ENCODE results near the gene BCCIP. TPM values are rescaled to one million over a fixed set of nuclear protein-coding genes. Genes with fewer than 3 reads are reported as not detected.

Gene BCCIP
- polyA plus RNA-seq, 1 donor (not counting 4 experiments of a cell fraction or from before 2014, with no cell fraction given): 102 TPM

GRCh38 chr10:125882596-125882995, 59.2 kb downstream of the BCCIP start:
- Histone ChIP-seq H3K27me3 (ENCODE audit: control insufficient read depth, extremely low read depth, insufficient read depth, low read length) (no peaks in the 10 kb centered on the region), H3K27ac (ENCODE audit: control insufficient read depth, insufficient read depth, low read length) (no peak overlapping the region), H3K79me2 (ENCODE audit: control insufficient read depth, insufficient read depth, low read length) (peaks cover 26% of the 10 kb centered on the region), H3K9me1 (ENCODE audit: control insufficient read depth, extremely low read depth, insufficient read depth, low read length) (no peaks in the 10 kb centered on the region), H3K4me3 (ENCODE audit: control insufficient read depth in 2 of 3, extremely low read depth in 1 of 3, insufficient read depth in 2 of 3, low read depth in 1 of 3, low read length in 3 of 3) (no peak overlapping the region), H3K36me3 (ENCODE audit: control insufficient read depth in 2 of 2, extremely low read depth in 1 of 2, insufficient read depth in 2 of 2, low read length in 2 of 2) (peaks cover 8 to 13% of the 10 kb centered on the region in 2 experiments), H3K9me3 (ENCODE audit: control insufficient read depth, low read depth, low read length) (no peaks in the 10 kb centered on the region), H3K4me2 (ENCODE audit: control insufficient read depth, extremely low read depth, insufficient read depth, low read depth, low read length) (no peak overlapping the region), H4K20me1 (ENCODE audit: control insufficient read depth, extremely low read depth, insufficient read depth, low read length) (no peaks in the 10 kb centered on the region), H2AFZ (ENCODE audit: control insufficient read depth, low read length) (no peak overlapping the region), H3K9ac (ENCODE audit: control insufficient read depth, extremely low read depth, insufficient read depth, low read length) (no peak overlapping the region), H3K4me1 (ENCODE audit: control insufficient read depth, extremely low read depth, insufficient read depth, low read length) (peaks cover 21% of the 10 kb centered on the region)
- TF ChIP-seq EZH2 (IDR thresholded peaks at IDR 0.05; ENCODE audit: low read length) (no peak), CTCF (optimal IDR thresholded peaks at IDR 0.05 in 1 of 3, IDR thresholded peaks at IDR 0.05 in 1 of 3, conservative IDR thresholded peaks at IDR 0.05 in 1 of 3; ENCODE audit: extremely low read depth in 1 of 3, insufficient read depth in 2 of 3, low read length in 3 of 3) (no peak)
- dilution Hi-C loops (cut with MboI; ENCODE audit: extremely low pct_ligation_motif_present, low sequenced_read_pairs): no loop called here
- DNase-seq (ENCODE audit: low read depth, low spot score): no peak
- FAIRE-seq: no peak

- no peak overlapping the region for H3K4me3 ChIP-seq (ENCODE audit: control insufficient read depth in 2 of 3, extremely low read depth in 1 of 3, insufficient read depth in 2 of 3, low read depth in 1 of 3, low read length in 3 of 3)
- no peak overlapping the region for H2AFZ ChIP-seq (ENCODE audit: control insufficient read depth, low read length)
- H3K9me3 ChIP-seq (ENCODE audit: control insufficient read depth, low read depth, low read length): no peaks in the 10 kb centered on the region
- peaks cover 8 to 13% of the 10 kb centered on the region in 2 experiments for H3K36me3 ChIP-seq (ENCODE audit: control insufficient read depth in 2 of 2, extremely low read depth in 1 of 2, insufficient read depth in 2 of 2, low read length in 2 of 2)
- TF ChIP-seq EZH2 (IDR thresholded peaks at IDR 0.05; ENCODE audit: low read length) (no peak), CTCF (optimal IDR thresholded peaks at IDR 0.05 in 1 of 3, IDR thresholded peaks at IDR 0.05 in 1 of 3, conservative IDR thresholded peaks at IDR 0.05 in 1 of 3; ENCODE audit: extremely low read depth in 1 of 3, insufficient read depth in 2 of 3, low read length in 3 of 3) (no peak)
- H4K20me1 ChIP-seq (ENCODE audit: control insufficient read depth, extremely low read depth, insufficient read depth, low read length): no peaks in the 10 kb centered on the region
- H3K27me3 ChIP-seq (ENCODE audit: control insufficient read depth, extremely low read depth, insufficient read depth, low read length): no peaks in the 10 kb centered on the region
- dilution Hi-C loops (cut with MboI; ENCODE audit: extremely low pct_ligation_motif_present, low sequenced_read_pairs): no loop called here
- peaks cover 23% of the 10 kb centered on the region for H3K4me1 ChIP-seq (ENCODE audit: control insufficient read depth, extremely low read depth, insufficient read depth, low read length)
- H3K79me2 ChIP-seq (ENCODE audit: control insufficient read depth, insufficient read depth, low read length): peaks cover 23% of the 10 kb centered on the region
- DNase-seq (ENCODE audit: low read depth, low spot score) (no peak), FAIRE-seq (no peak)
- H3K9ac ChIP-seq (ENCODE audit: control insufficient read depth, extremely low read depth, insufficient read depth, low read length): no peak overlapping the region
- H3K9me1 ChIP-seq (ENCODE audit: control insufficient read depth, extremely low read depth, insufficient read depth, low read length): no peaks in the 10 kb centered on the region
- H3K4me2 ChIP-seq (ENCODE audit: control insufficient read depth, extremely low read depth, insufficient read depth, low read depth, low read length): no peak overlapping the region
- no peak overlapping the region for H3K27ac ChIP-seq (ENCODE audit: control insufficient read depth, insufficient read depth, low read length)
Measured at GRCh38 chr10:125883211-125883610, 59.9 kb downstream of the BCCIP start.

Small RNAs within 50 kb of the gene (small RNA-seq; reads per million reads assigned to genes)
- gene MIR4484 (ENCODE audit: insufficient read length in 3 of 3, low read depth in 3 of 3, low replicate concordance in 1 of 3): 0 to 1.5 (median 0.07) reads per million in 3 experiments
- gene RF00017 (ENCODE audit: insufficient read length in 3 of 3, low read depth in 3 of 3, low replicate concordance in 1 of 3): 0 reads per million in 3 experiments

Other genes starting within 250 kb of the BCCIP start
- gene TEX36, start 140.4 kb upstream of the BCCIP start, polyA plus RNA-seq: not detected in 3 replicates
- 12.4 to 20.4 TPM (median 13.8 TPM) in 3 replicates for gene EDRF1, start 103.8 kb upstream of the BCCIP start, polyA plus RNA-seq
- gene MMP21, start 47.7 kb upstream of the BCCIP start, polyA plus RNA-seq: not detected in 3 replicates
- 40.0 to 46.7 TPM (median 40.1 TPM) in 3 replicates for gene UROS, start 288 bp upstream of the BCCIP start, polyA plus RNA-seq
- 37.8 to 48.3 TPM (median 46.7 TPM) in 3 replicates for gene DHX32, start 57.7 kb downstream of the BCCIP start, polyA plus RNA-seq
- 7.3 to 14.8 TPM (median 13.4 TPM) in 3 replicates for gene FANK1, start 73.0 kb downstream of the BCCIP start, polyA plus RNA-seq